GM19455 (cell line): ENCODE measurements around the gene ZNF653.

Source experiments
- ATAC-seq: cut with Tn5 transposase; IDR thresholded peaks from one replicate; pipeline ENCODE4 v1.9.1; 2021; ENCODE audit not compliant: unreplicated experiment

ZNF653 gene

GRCh38 chr19:11528551-11529341 lies 23.1 kb upstream of the ZNF653 start, which contains the start of gene ECSIT:
ECSIT (minus strand) TSS chr19:11529134; CDS start chr19:11519170, 9,964 bp downstream.
- ATAC-seq, result peak; percentile 92

GRCh38 chr19:11519138-11519537 lies 13.5 kb upstream of the ZNF653 start:
- ATAC-seq, result no peak

- ATAC-seq, result no peak
Observed at GRCh38 chr19:11513946-11514345, 8.3 kb upstream of the ZNF653 start.

- no peak for ATAC-seq
Observed at GRCh38 chr19:11510444-11510843, 4.8 kb upstream of the ZNF653 start.

GRCh38 chr19:11507370-11508078 lies 1.9 kb upstream of the ZNF653 start:
- ATAC-seq, result no peak

GRCh38 chr19:11506967-11507366 lies 1.3 kb upstream of the ZNF653 start:
- ATAC-seq, result no peak

- peak; percentile 29 for ATAC-seq
Observed at GRCh38 chr19:11506101-11506555, 489 bp upstream of the ZNF653 start.

- peak; percentile 79 for ATAC-seq
Observed at GRCh38 chr19:11505032-11505503, 571 bp downstream of the ZNF653 start.

- ATAC-seq, result no peak
Observed at GRCh38 chr19:11504502-11505031, 1.1 kb downstream of the ZNF653 start.

GRCh38 chr19:11499890-11500420 lies 5.7 kb downstream of the ZNF653 start:
- no peak for ATAC-seq

- no peak for ATAC-seq
Observed at GRCh38 chr19:11499220-11499726, 6.4 kb downstream of the ZNF653 start.

GRCh38 chr19:11496391-11497163 lies 9.1 kb downstream of the ZNF653 start:
- no peak for ATAC-seq

GRCh38 chr19:11495885-11496284 lies 9.8 kb downstream of the ZNF653 start:
- no peak for ATAC-seq

- ATAC-seq, result no peak
Observed at GRCh38 chr19:11495481-11495880, 10.2 kb downstream of the ZNF653 start.

- no peak for ATAC-seq
Observed at GRCh38 chr19:11494634-11495285, 10.9 kb downstream of the ZNF653 start.

GRCh38 chr19:11489378-11489777 lies 16.3 kb downstream of the ZNF653 start:
- no peak for ATAC-seq

- no peak for ATAC-seq
Observed at GRCh38 chr19:11486661-11487503, 18.8 kb downstream of the ZNF653 start.

- no peak for ATAC-seq
Observed at GRCh38 chr19:11485245-11485837, 20.3 kb downstream of the ZNF653 start.
